GM12878 (cell line): ENCODE measurements around the gene RNF121. TPM values are rescaled to one million over a fixed set of nuclear protein-coding genes. Genes with fewer than 3 reads are reported as not detected.

ENCODE experiments used
- ATAC-seq: fragments of 200-7000 bp; cut with Tn5 transposase; 3 replicates; pipeline ENCODE4 v1.9.1; 2020; ENCODE audit warnings: mild to moderate bottlenecking, moderate library complexity
- BruUV-seq: library from RNA; stranded (reverse); fragments of 400-500 nt; replicated peaks from 2 replicates; lab custom pipeline; 2021; lab: Mats Ljungman, UMichigan
- CTCF ChIA-PET: fragments of 300-600 bp; sonication (Branson Sonifier 250); formaldehyde crosslinking; extraction: SDS; loops from one replicate; lab custom pipeline; 2021; ENCODE audit warnings: inconsistent platforms; lab: Yijun Ruan, JAX
- POLR2A ChIA-PET: fragments of 350-600 bp; formaldehyde crosslinking; extraction: SDS; loops from one replicate; lab custom pipeline; 2021; ENCODE audit warnings: inconsistent platforms; lab: Charles Lee
- RAD21 ChIA-PET: fragments of 300-600 bp; sonication (Branson Sonifier 250); formaldehyde crosslinking; loops from one replicate; lab custom pipeline; 2023; ENCODE audit warnings: antibody characterized with exemption; ENCODE audit not compliant: unreplicated experiment; lab: Charles Lee
- SMC1A ChIA-PET: fragments of 300-600 bp; sonication (Branson Sonifier 250); formaldehyde crosslinking; loops from one replicate; lab custom pipeline; 2023; ENCODE audit not compliant: unreplicated experiment, uncharacterized antibody; lab: Charles Lee
- DNase-seq: peaks from one replicate; pipeline ENCODE4 v3.0.0-alpha.2; 2011; ENCODE audit warnings: low read depth, low spot score
- FAIRE-seq: peaks from 3 replicates; lab custom pipeline; 2011; peaks lifted over from hg19 to GRCh38; lab: Jason Lieb, UNC
- H2AFZ ChIP-seq: 2 replicates; pipeline ENCODE4 v1.6.0; 2011; ENCODE audit warnings: low read depth, low read length, control low read depth; ENCODE audit not compliant: control insufficient read depth
- H3K27ac ChIP-seq: 2 replicates; pipeline ENCODE4 v1.5.1; 2011; ENCODE audit warnings: control low read depth; ENCODE audit not compliant: control insufficient read depth, insufficient read depth
- H3K27me3 ChIP-seq, 2 experiments: replicated peaks in 1 of 2; 2 replicates each; pipeline versions ENCODE4 v1.6.0 to v1.6.1; 2011; ENCODE audit warnings: low read length in 1 of 2; ENCODE audit not compliant: control insufficient read depth in 2 of 2, insufficient read depth in 2 of 2
- H3K36me3 ChIP-seq, 2 experiments: 2 replicates each; pipeline ENCODE4 v1.5.1; 2011; ENCODE audit warnings: low read length in 1 of 2; ENCODE audit not compliant: control insufficient read depth in 2 of 2, insufficient read depth in 2 of 2
- H3K4me1 ChIP-seq: 2 replicates; pipeline ENCODE4 v1.6.1; 2011; ENCODE audit warnings: mild to moderate bottlenecking, low read length, moderate library complexity, mixed read lengths; ENCODE audit not compliant: control insufficient read depth, insufficient read depth
- H3K4me2 ChIP-seq: 2 replicates; pipeline ENCODE4 v1.6.0; 2011; ENCODE audit warnings: control low read depth; ENCODE audit not compliant: control insufficient read depth, insufficient read depth
- H3K4me3 ChIP-seq: fragments of 200-600 bp; sonication (generic); 2 replicates; pipeline ENCODE4 v1.5.1; 2016
- H3K79me2 ChIP-seq: 2 replicates; pipeline ENCODE4 v1.6.0; 2011; ENCODE audit warnings: low read length; ENCODE audit not compliant: control insufficient read depth, insufficient read depth
- H3K9ac ChIP-seq: 2 replicates; pipeline ENCODE4 v1.8.0; 2011; ENCODE audit warnings: low read length, control low read depth, mixed read lengths; ENCODE audit not compliant: control insufficient read depth, insufficient read depth
- H3K9me3 ChIP-seq: replicated peaks from 3 replicates; pipeline ENCODE4 v1.5.1; 2011; ENCODE audit warnings: mild to moderate bottlenecking, low read length; ENCODE audit not compliant: control insufficient read depth, insufficient read depth
- H4K20me1 ChIP-seq: 2 replicates; pipeline ENCODE4 v1.6.0; 2011; ENCODE audit not compliant: control insufficient read depth, insufficient read depth
- CBX5 ChIP-seq: sonication (generic); IDR thresholded peaks from 2 replicates; pipeline ENCODE4 v1.6.1; 2016; ENCODE audit warnings: low read depth, moderate library complexity, mild to moderate bottlenecking, inconsistent platforms
- KLF5 ChIP-seq: fragments of 450-650 bp; IDR thresholded peaks from 2 replicates; pipeline ENCODE4 v1.6.1; 2014; ENCODE audit warnings: mild to moderate bottlenecking; ENCODE audit not compliant: partially characterized antibody
- NBN ChIP-seq: fragments of 450-650 bp; IDR thresholded peaks from 2 replicates; pipeline ENCODE4 v1.6.1; 2016
- NRF1 ChIP-seq: conservative IDR thresholded peaks from 2 replicates; pipeline ENCODE4 v1.6.1; 2011; ENCODE audit warnings: mild to moderate bottlenecking, low read depth, low read length, improper control_type of control experiment
- POU2F2 ChIP-seq: IDR thresholded peaks from 3 replicates; pipeline ENCODE4 v1.6.1; 2011; ENCODE audit warnings: low read depth, mild to moderate bottlenecking, low read length, borderline replicate concordance
- SMAD1 ChIP-seq: fragments of 450-650 bp; IDR thresholded peaks from 2 replicates; pipeline ENCODE4 v1.6.1; 2018; ENCODE audit warnings: mild to moderate bottlenecking, low read depth; ENCODE audit not compliant: partially characterized antibody
- SPI1 ChIP-seq: IDR thresholded peaks from 2 replicates; pipeline ENCODE4 v1.6.1; 2011; ENCODE audit warnings: low read depth, mild to moderate bottlenecking, low read length, moderate library complexity, borderline replicate concordance; ENCODE audit not compliant: insufficient read depth
- SRF ChIP-seq, 2 experiments: IDR thresholded peaks; 2 replicates each; pipeline ENCODE4 v1.6.1; 2011; ENCODE audit warnings: low read depth in 2 of 2, low read length in 2 of 2, mild to moderate bottlenecking in 1 of 2, moderate library complexity in 1 of 2
- WRNIP1 ChIP-seq: IDR thresholded peaks from 2 replicates; pipeline ENCODE4 v1.6.1; 2011; ENCODE audit warnings: low read depth, low read length, improper control_type of control experiment, borderline replicate concordance
- ZNF384 ChIP-seq: IDR thresholded peaks from 2 replicates; pipeline ENCODE4 v1.6.1; 2012; ENCODE audit warnings: low read depth, mild to moderate bottlenecking, low read length, improper control_type of control experiment, borderline replicate concordance
- ZSCAN29 ChIP-seq: fragments of 450-650 bp; IDR thresholded peaks from 2 replicates; pipeline ENCODE4 v1.6.1; 2017; ENCODE audit warnings: mild to moderate bottlenecking, moderate library complexity
- WGBS: methylation state at CpG from one replicate; pipeline ENCODE4 v1.1.6; 2016; ENCODE audit warnings: low lambda C conversion rate; ENCODE audit not compliant: insufficient replicate concordance, insufficient coverage; ENCODE audit errors: missing lambda C conversion rate; 5-methylcytosine and 5-hydroxymethylcytosine counted together
- in situ Hi-C: fragments of 300-500 bp; cut with MboI; formaldehyde crosslinking; loops from 9 replicates; pipeline ENCODE4 v1.14.3; 2018; ENCODE audit warnings: mixed read lengths
- intact Hi-C: fragments of 100-400 bp; cut with micrococcal nuclease; formaldehyde crosslinking; loops from one replicate; pipeline ENCODE4 v1.14.2; 2022; ENCODE audit not compliant: unreplicated experiment
- polyA plus RNA-seq, 11 experiments: library from polyadenylated mRNA; depleted of rRNA in 4 of 11; unstranded in 6 of 11; stranded (reverse) in 5 of 11; fragments of >200 nt; fragmentation: Nextera tagmentation in 4 of 11; fragmentation: Illumina TruSeq in 1 of 11; extraction: Ambion mirVana in 4 of 11; extraction: Trizol in 1 of 11; gene quantifications; 1 replicate in 1 of 11; 2 replicates in 10 of 11; pipeline versions ENCODE4 v1.2.1 to v1.2.3, GENCODE V29; 2011 to 2016; ENCODE audit warnings: inconsistent platforms in 2 of 11, missing spikeins in 2 of 11, low read depth in 1 of 11
- total RNA-seq, 4 experiments: library from RNA; depleted of rRNA in 3 of 4; stranded (reverse); fragments of >200 nt in 3 of 4; fragmentation: Illumina TruSeq in 1 of 4; extraction: Trizol in 1 of 4; gene quantifications; 2 replicates each; pipeline versions ENCODE4 v1.2.1 to v1.2.3, GENCODE V29; 2013 to 2021
- TF ChIP-seq, protein P1 (sequence below): IDR thresholded peaks from 2 replicates; pipeline ENCODE4 v1.6.1; 2012; ENCODE audit warnings: mild to moderate bottlenecking, low read depth, low read length
- TF ChIP-seq, protein P2 (sequence below): fragments of 450-650 bp; IDR thresholded peaks from 2 replicates; pipeline ENCODE4 v1.6.1; 2016; ENCODE audit warnings: mild to moderate bottlenecking
- TF ChIP-seq, protein P3 (sequence below): fragments of 450-650 bp; formaldehyde crosslinking; IDR thresholded peaks from 2 replicates; pipeline ENCODE4 v1.4.0; 2020; ENCODE audit warnings: mild to moderate bottlenecking, moderate library complexity

Gene RNF121
- total and polyA plus RNA-seq, 10 of the 15 experiments (the other 5 are each of a cell fraction or from before 2014, with no cell fraction given) = 8.6 to 73.7 (median 32.7) TPM

DNA sequence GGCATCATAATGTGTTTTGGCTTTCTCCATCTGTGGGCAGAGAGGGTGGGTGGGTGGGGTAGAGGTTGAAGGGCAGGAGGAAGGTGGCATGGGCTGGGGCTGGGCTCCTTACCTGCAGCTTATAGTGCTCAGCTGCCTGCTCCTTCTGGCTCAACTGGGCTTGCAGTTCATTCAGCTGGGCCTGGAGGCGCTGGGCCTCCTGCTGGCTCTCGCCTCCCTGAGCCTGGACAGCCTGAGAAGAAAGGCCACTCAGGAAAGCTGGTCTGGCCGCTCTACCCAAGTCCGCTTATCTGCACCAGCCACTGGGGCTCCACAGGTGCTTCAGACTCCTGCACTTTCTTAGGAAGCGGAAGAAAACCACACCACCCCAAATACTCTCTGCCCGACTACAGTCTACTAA, 80.3 kb downstream of the RNF121 start:
- SMC1A ChIA-PET = interaction anchor here (1.1 to 2.0 kb wide), 4 partner anchors 22 to 81 kb away, joined by 3 to 7 read pairs (median 4); no protein-coding TSS in a partner anchor
- Histone ChIP-seq H3K27ac (no peak overlapping the region), H3K36me3 (peaks cover 45 to 69% of the 10 kb centered on the region in 2 experiments; a peak in 3 of 4 replicates), H3K4me1 (no peaks in the 10 kb centered on the region), H3K9ac (no peak overlapping the region), H4K20me1 (0 out of 2 replicates have a peak, but pooled peaks cover 3% of the 10 kb centered on the region), H2AFZ (no peak overlapping the region), H3K9me3 (no peaks in the 10 kb centered on the region), H3K79me2 (no peaks in the 10 kb centered on the region), H3K4me2 (no peak overlapping the region), H3K4me3 (no peak overlapping the region), H3K27me3 (no peaks in the 10 kb centered on the region)
- POLR2A ChIA-PET = no interaction called here
- intact Hi-C loops = no loop called here
- WGBS = 100% methylated on average over 5 of the region's 6 CpGs
- ATAC-seq = no peak
- no peak for DNase-seq
- CTCF ChIA-PET = interaction anchor here (0.9 to 2.1 kb wide), 2 partner anchors 32 to 82 kb away, joined by 3 to 16 read pairs; no protein-coding TSS in a partner anchor
- RAD21 ChIA-PET = interaction anchor here (0.6 kb wide), 1 partner anchor 80 kb away, joined by 3 read pairs; no protein-coding TSS in a partner anchor
- FAIRE-seq = no peak
- no peak for TF ChIP-seq WRNIP1
- TF ChIP-seq, protein P1, sequence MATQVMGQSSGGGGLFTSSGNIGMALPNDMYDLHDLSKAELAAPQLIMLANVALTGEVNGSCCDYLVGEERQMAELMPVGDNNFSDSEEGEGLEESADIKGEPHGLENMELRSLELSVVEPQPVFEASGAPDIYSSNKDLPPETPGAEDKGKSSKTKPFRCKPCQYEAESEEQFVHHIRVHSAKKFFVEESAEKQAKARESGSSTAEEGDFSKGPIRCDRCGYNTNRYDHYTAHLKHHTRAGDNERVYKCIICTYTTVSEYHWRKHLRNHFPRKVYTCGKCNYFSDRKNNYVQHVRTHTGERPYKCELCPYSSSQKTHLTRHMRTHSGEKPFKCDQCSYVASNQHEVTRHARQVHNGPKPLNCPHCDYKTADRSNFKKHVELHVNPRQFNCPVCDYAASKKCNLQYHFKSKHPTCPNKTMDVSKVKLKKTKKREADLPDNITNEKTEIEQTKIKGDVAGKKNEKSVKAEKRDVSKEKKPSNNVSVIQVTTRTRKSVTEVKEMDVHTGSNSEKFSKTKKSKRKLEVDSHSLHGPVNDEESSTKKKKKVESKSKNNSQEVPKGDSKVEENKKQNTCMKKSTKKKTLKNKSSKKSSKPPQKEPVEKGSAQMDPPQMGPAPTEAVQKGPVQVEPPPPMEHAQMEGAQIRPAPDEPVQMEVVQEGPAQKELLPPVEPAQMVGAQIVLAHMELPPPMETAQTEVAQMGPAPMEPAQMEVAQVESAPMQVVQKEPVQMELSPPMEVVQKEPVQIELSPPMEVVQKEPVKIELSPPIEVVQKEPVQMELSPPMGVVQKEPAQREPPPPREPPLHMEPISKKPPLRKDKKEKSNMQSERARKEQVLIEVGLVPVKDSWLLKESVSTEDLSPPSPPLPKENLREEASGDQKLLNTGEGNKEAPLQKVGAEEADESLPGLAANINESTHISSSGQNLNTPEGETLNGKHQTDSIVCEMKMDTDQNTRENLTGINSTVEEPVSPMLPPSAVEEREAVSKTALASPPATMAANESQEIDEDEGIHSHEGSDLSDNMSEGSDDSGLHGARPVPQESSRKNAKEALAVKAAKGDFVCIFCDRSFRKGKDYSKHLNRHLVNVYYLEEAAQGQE = no peak
- no peak for TF ChIP-seq ZSCAN29
- no peak for TF ChIP-seq POU2F2
- TF ChIP-seq CBX5 = no peak
- no peak for TF ChIP-seq NRF1
- TF ChIP-seq, protein P2, sequence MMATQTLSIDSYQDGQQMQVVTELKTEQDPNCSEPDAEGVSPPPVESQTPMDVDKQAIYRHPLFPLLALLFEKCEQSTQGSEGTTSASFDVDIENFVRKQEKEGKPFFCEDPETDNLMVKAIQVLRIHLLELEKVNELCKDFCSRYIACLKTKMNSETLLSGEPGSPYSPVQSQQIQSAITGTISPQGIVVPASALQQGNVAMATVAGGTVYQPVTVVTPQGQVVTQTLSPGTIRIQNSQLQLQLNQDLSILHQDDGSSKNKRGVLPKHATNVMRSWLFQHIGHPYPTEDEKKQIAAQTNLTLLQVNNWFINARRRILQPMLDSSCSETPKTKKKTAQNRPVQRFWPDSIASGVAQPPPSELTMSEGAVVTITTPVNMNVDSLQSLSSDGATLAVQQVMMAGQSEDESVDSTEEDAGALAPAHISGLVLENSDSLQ = no peak
- TF ChIP-seq ZNF384 = no peak
- TF ChIP-seq SRF (IDR thresholded peaks at IDR 0.05; ENCODE audit: low read depth in 2 of 2, low read length in 2 of 2) = no peak
- no peak for TF ChIP-seq NBN
- no peak for TF ChIP-seq SMAD1
- TF ChIP-seq, protein P3, sequence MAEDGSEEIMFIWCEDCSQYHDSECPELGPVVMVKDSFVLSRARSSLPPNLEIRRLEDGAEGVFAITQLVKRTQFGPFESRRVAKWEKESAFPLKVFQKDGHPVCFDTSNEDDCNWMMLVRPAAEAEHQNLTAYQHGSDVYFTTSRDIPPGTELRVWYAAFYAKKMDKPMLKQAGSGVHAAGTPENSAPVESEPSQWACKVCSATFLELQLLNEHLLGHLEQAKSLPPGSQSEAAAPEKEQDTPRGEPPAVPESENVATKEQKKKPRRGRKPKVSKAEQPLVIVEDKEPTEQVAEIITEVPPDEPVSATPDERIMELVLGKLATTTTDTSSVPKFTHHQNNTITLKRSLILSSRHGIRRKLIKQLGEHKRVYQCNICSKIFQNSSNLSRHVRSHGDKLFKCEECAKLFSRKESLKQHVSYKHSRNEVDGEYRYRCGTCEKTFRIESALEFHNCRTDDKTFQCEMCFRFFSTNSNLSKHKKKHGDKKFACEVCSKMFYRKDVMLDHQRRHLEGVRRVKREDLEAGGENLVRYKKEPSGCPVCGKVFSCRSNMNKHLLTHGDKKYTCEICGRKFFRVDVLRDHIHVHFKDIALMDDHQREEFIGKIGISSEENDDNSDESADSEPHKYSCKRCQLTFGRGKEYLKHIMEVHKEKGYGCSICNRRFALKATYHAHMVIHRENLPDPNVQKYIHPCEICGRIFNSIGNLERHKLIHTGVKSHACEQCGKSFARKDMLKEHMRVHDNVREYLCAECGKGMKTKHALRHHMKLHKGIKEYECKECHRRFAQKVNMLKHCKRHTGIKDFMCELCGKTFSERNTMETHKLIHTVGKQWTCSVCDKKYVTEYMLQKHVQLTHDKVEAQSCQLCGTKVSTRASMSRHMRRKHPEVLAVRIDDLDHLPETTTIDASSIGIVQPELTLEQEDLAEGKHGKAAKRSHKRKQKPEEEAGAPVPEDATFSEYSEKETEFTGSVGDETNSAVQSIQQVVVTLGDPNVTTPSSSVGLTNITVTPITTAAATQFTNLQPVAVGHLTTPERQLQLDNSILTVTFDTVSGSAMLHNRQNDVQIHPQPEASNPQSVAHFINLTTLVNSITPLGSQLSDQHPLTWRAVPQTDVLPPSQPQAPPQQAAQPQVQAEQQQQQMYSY (CRISPR knock-in tag) = no peak
- TF ChIP-seq KLF5 = no peak
- TF ChIP-seq SPI1 = no peak
- in situ Hi-C loops = no loop called here
- no TSS peak for BruUV-seq
